ENCODE results near the gene GRIK3.

GRIK3 gene

GRCh38 chr1:36988741-36989193 lies 45.5 kb downstream of the GRIK3 start:
- no peaks in the 10 kb centered on the region for H3K36me3 Mint-ChIP-seq
- no peak for ATAC-seq (ENCODE audit: low read depth)

GRCh38 chr1:36988321-36988720 lies 46.0 kb downstream of the GRIK3 start:
- H3K27me3 Mint-ChIP-seq: peaks cover 26% of the 10 kb centered on the region

More at GRCh38 chr1:36988741-36989193, 45.5 kb downstream of the GRIK3 start:
- Mint-ChIP-seq H3K27me3 (peaks cover 25% of the 10 kb centered on the region), H3K27ac (no peak overlapping the region), H3K4me1 (no peaks in the 10 kb centered on the region), H3K4me3 (no peak overlapping the region), H3K9me3 (no peaks in the 10 kb centered on the region)
- no peak for DNase-seq (ENCODE audit: low spot score in 2 of 2)

GRCh38 chr1:36987276-36987675 lies 47.0 kb downstream of the GRIK3 start:
- H3K4me3 Mint-ChIP-seq: no peak overlapping the region
- ATAC-seq (ENCODE audit: low read depth): no peak
- no peaks in the 10 kb centered on the region for H3K9me3 Mint-ChIP-seq
- H3K4me1 Mint-ChIP-seq: no peaks in the 10 kb centered on the region
- no peaks in the 10 kb centered on the region for H3K36me3 Mint-ChIP-seq
- no peak for DNase-seq (ENCODE audit: low spot score in 2 of 2)
- H3K27me3 Mint-ChIP-seq: peaks cover 31% of the 10 kb centered on the region
- no peak overlapping the region for H3K27ac Mint-ChIP-seq

More at GRCh38 chr1:36988321-36988720, 46.0 kb downstream of the GRIK3 start:
- no peak for ATAC-seq (ENCODE audit: low read depth)
- Mint-ChIP-seq H3K27ac (no peak overlapping the region), H3K4me1 (no peaks in the 10 kb centered on the region), H3K4me3 (no peak overlapping the region), H3K36me3 (no peaks in the 10 kb centered on the region), H3K9me3 (no peaks in the 10 kb centered on the region)
- DNase-seq (ENCODE audit: low spot score in 2 of 2): no peak

GRCh38 chr1:36986241-36986985 lies 47.9 kb downstream of the GRIK3 start:
- H3K36me3 Mint-ChIP-seq: no peaks in the 10 kb centered on the region
- no peaks in the 10 kb centered on the region for H3K9me3 Mint-ChIP-seq
- H3K4me1 Mint-ChIP-seq: no peaks in the 10 kb centered on the region
- H3K4me3 Mint-ChIP-seq: no peak overlapping the region
- DNase-seq (ENCODE audit: low spot score in 2 of 2) (no peak), ATAC-seq (ENCODE audit: low read depth) (no peak)
- H3K27me3 Mint-ChIP-seq: peaks cover 31% of the 10 kb centered on the region
- H3K27ac Mint-ChIP-seq: no peak overlapping the region

- no peak for ATAC-seq (ENCODE audit: low read depth)
- H3K27ac Mint-ChIP-seq: no peak overlapping the region
Observed at GRCh38 chr1:36984675-36985074, 49.6 kb downstream of the GRIK3 start.

GRCh38 chr1:36984026-36984425 lies 50.3 kb downstream of the GRIK3 start:
- H3K27me3 Mint-ChIP-seq: peaks cover 31% of the 10 kb centered on the region
- no peak for DNase-seq (ENCODE audit: low spot score in 2 of 2)
- no peaks in the 10 kb centered on the region for H3K36me3 Mint-ChIP-seq
- no peak overlapping the region for H3K27ac Mint-ChIP-seq
- no peak for ATAC-seq (ENCODE audit: low read depth)
- H3K4me1 Mint-ChIP-seq: no peaks in the 10 kb centered on the region
- no peak overlapping the region for H3K4me3 Mint-ChIP-seq
- H3K9me3 Mint-ChIP-seq: no peaks in the 10 kb centered on the region

More at GRCh38 chr1:36984675-36985074, 49.6 kb downstream of the GRIK3 start:
- no peak for DNase-seq (ENCODE audit: low spot score in 2 of 2)
- H3K4me3 Mint-ChIP-seq: no peak overlapping the region
- peaks cover 32% of the 10 kb centered on the region for H3K27me3 Mint-ChIP-seq
- H3K4me1 Mint-ChIP-seq: no peaks in the 10 kb centered on the region
- no peaks in the 10 kb centered on the region for H3K9me3 Mint-ChIP-seq
- no peaks in the 10 kb centered on the region for H3K36me3 Mint-ChIP-seq

GRCh38 chr1:36982709-36983108 lies 51.6 kb downstream of the GRIK3 start:
- no peak for DNase-seq (ENCODE audit: low spot score in 2 of 2)
- H3K36me3 Mint-ChIP-seq: no peaks in the 10 kb centered on the region
- no peak for ATAC-seq (ENCODE audit: low read depth)
- H3K27ac Mint-ChIP-seq: no peak overlapping the region
- H3K4me1 Mint-ChIP-seq: no peaks in the 10 kb centered on the region
- no peaks in the 10 kb centered on the region for H3K9me3 Mint-ChIP-seq
- H3K27me3 Mint-ChIP-seq: peaks cover 32% of the 10 kb centered on the region
- no peak overlapping the region for H3K4me3 Mint-ChIP-seq

- ATAC-seq (ENCODE audit: low read depth) (no peak), DNase-seq (ENCODE audit: low spot score in 2 of 2) (no peak)
- Mint-ChIP-seq H3K4me3 (no peak overlapping the region), H3K4me1 (no peaks in the 10 kb centered on the region), H3K9me3 (no peaks in the 10 kb centered on the region), H3K27me3 (peaks cover 31% of the 10 kb centered on the region), H3K36me3 (no peaks in the 10 kb centered on the region), H3K27ac (no peak overlapping the region)
Observed at GRCh38 chr1:36981771-36982622, 52.3 kb downstream of the GRIK3 start.

- Mint-ChIP-seq H3K9me3 (no peaks in the 10 kb centered on the region), H3K4me3 (no peak overlapping the region), H3K4me1 (no peaks in the 10 kb centered on the region), H3K27me3 (peaks cover 28% of the 10 kb centered on the region), H3K27ac (no peak overlapping the region), H3K36me3 (no peaks in the 10 kb centered on the region)
- DNase-seq (ENCODE audit: low spot score in 2 of 2) (no peak), ATAC-seq (ENCODE audit: low read depth) (no peak)
Observed at GRCh38 chr1:36981126-36981525, 53.2 kb downstream of the GRIK3 start.

GRCh38 chr1:36977731-36978406 lies 56.4 kb downstream of the GRIK3 start:
- Mint-ChIP-seq H3K4me1 (no peaks in the 10 kb centered on the region), H3K36me3 (no peaks in the 10 kb centered on the region), H3K27ac (no peak overlapping the region), H3K9me3 (no peaks in the 10 kb centered on the region), H3K27me3 (peaks cover 14% of the 10 kb centered on the region), H3K4me3 (no peak overlapping the region)
- ATAC-seq (ENCODE audit: low read depth) (no peak), DNase-seq (ENCODE audit: low spot score in 2 of 2) (no peak)

GRCh38 chr1:36975642-36976041 lies 58.7 kb downstream of the GRIK3 start:
- Mint-ChIP-seq H3K36me3 (no peaks in the 10 kb centered on the region), H3K27me3 (peaks cover 12% of the 10 kb centered on the region), H3K4me1 (no peaks in the 10 kb centered on the region), H3K4me3 (no peak overlapping the region), H3K27ac (no peak overlapping the region), H3K9me3 (no peaks in the 10 kb centered on the region)
- ATAC-seq (ENCODE audit: low read depth) (no peak), DNase-seq (ENCODE audit: low spot score in 2 of 2) (no peak)

GRCh38 chr1:36973056-36973455 lies 61.3 kb downstream of the GRIK3 start:
- DNase-seq (ENCODE audit: low spot score in 2 of 2): no peak
- H3K27me3 Mint-ChIP-seq: peaks cover 3% of the 10 kb centered on the region
- H3K4me1 Mint-ChIP-seq: no peaks in the 10 kb centered on the region
- ATAC-seq (ENCODE audit: low read depth): no peak
- no peaks in the 10 kb centered on the region for H3K36me3 Mint-ChIP-seq
- no peak overlapping the region for H3K27ac Mint-ChIP-seq
- no peak overlapping the region for H3K4me3 Mint-ChIP-seq
- H3K9me3 Mint-ChIP-seq: no peaks in the 10 kb centered on the region

- no peaks in the 10 kb centered on the region for H3K4me1 Mint-ChIP-seq
- H3K27me3 Mint-ChIP-seq: peaks cover 6% of the 10 kb centered on the region
- ATAC-seq (ENCODE audit: low read depth) (no peak), DNase-seq (ENCODE audit: low spot score in 2 of 2) (no peak)
- no peak overlapping the region for H3K4me3 Mint-ChIP-seq
- H3K36me3 Mint-ChIP-seq: no peaks in the 10 kb centered on the region
- H3K9me3 Mint-ChIP-seq: no peaks in the 10 kb centered on the region
- no peak overlapping the region for H3K27ac Mint-ChIP-seq
Observed at GRCh38 chr1:36971852-36972618, 62.3 kb downstream of the GRIK3 start.
